ENCODE measurements around the gene ZNF541.
A peak's percentile ranks its signal among the peaks of the same experiment; 100 is the strongest.

The ZNF541 gene, protein sequence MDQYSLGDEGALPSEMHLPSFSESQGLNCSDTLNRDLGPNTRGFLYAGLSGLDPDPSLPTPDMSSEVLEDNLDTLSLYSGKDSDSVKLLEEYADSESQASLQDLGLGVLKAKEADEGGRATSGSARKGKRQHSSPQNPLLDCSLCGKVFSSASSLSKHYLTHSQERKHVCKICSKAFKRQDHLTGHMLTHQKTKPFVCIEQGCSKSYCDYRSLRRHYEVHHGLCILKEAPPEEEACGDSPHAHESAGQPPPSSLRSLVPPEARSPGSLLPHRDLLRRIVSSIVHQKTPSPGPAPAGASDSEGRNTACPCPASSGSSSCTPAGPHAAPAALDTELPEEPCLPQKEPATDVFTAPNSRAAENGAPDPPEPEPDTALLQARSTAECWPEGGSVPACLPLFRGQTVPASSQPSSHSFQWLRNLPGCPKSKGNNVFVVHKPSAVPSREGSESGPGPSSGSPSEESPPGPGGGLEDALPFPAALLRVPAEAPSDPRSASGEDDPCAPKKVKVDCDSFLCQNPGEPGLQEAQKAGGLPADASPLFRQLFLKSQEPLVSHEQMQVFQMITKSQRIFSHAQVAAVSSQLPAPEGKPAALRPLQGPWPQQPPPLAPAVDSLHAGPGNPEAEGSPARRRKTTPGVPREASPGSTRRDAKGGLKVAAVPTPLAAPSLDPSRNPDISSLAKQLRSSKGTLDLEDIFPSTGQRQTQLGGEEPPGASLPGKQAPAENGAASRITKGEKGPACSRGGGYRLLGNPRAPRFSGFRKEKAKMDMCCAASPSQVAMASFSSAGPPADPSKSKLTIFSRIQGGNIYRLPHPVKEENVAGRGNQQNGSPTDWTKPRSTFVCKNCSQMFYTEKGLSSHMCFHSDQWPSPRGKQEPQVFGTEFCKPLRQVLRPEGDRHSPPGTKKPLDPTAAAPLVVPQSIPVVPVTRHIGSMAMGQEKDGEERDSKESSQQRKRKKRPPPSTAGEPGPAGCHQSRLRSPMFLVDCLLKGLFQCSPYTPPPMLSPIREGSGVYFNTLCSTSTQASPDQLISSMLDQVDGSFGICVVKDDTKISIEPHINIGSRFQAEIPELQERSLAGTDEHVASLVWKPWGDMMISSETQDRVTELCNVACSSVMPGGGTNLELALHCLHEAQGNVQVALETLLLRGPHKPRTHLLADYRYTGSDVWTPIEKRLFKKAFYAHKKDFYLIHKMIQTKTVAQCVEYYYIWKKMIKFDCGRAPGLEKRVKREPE (N-terminal part only)

DNA sequence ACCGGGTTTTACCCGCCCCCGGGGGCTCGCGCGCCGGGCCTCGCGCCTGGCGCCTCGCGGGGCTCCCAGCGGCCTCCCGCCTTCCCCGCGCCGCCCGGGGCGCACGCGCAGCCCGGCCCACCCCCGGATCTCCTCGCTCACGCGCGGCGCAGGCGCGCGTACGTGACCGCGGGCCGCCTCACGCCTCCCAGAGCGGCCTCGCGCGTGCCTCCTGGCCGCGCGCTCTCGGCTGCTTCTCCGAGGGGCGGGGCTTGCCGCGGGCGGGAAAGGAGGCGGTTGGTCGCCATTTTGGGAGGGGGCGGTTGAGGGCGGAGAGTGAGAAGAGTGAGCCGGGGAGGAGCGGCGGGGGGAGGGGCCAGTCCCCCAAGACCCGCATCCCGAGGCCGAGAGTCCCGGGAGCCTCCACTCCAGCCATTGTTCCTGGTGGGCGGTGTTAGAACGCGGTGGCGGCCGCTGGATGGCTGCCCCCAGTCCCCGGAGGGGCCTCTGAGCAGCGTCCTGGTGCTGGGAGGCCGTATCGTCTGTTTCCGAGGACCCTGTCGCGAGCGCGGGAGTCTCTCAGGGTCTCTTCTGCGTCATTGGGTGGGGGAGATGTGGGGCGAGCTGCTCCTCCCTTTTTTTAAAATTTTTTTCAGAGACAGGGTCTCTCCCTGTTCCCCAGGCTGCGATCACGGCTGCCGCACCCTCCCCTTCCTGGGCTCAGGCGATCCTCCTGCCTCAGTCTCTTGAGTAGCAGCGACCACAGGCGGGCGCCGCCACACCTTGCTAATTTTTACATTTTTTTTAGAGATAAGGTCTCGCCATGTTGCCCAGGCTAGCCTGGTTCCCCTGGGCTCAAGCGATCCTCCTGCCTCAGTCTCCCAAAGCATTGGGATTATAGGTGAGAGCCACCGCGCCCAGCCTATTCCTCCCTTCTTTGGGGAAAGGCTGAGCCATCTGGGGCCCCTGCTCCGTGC is at the start of gene ZNF541:
TSS of gene ZNF541 (minus strand) at position 78 of the 956 bp plus-strand sequence. CDS start 17,292 bp downstream, outside the sequence.
- DNase-seq (ENCODE audit: insufficient read length, low spot score) (no peak), FAIRE-seq (no peak)

DNA sequence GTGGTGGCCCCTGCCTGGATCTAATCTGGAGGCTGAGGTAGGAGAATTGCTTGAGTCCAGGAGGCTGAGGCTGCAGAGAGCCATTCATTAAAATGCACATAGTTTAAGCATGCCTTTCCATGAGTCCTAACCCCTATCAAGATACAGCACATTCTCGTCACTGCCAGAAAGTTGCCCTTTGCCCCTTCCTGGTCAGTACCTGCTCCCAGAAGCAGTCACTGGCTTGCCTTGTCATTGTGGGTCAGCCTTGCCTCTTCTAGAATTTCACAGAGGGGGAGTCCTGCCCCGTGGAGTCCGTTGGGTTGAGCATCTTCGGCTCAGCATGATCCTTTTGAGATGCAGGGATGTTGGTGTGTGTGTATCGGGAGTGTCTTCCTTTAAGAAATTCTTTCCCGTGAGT is 46.8 kb upstream of the ZNF541 start:
- no peak for FAIRE-seq
- no peak for DNase-seq (ENCODE audit: insufficient read length, low spot score)

DNA sequence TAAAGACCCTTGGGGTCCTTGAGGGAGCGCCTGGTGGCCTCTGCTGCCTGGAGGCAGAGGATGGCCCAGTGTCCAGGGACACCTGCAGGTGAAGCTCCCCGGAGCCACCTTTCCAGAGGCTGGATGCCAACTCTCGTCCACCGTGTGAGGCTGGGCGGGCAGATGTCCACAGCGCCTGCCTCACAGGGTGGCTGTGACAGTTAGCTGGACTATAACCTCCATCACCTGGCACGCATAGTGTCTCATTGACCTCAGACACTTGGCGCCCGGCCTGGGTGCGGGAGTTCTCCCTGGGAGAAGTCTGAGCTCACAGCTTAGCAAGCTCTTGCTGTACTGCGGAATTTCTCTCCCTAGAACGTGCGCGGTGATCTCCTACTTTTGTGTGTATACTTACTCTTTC is 45.8 kb upstream of the ZNF541 start:
- no peak for FAIRE-seq
- no peak for DNase-seq (ENCODE audit: insufficient read length, low spot score)

DNA sequence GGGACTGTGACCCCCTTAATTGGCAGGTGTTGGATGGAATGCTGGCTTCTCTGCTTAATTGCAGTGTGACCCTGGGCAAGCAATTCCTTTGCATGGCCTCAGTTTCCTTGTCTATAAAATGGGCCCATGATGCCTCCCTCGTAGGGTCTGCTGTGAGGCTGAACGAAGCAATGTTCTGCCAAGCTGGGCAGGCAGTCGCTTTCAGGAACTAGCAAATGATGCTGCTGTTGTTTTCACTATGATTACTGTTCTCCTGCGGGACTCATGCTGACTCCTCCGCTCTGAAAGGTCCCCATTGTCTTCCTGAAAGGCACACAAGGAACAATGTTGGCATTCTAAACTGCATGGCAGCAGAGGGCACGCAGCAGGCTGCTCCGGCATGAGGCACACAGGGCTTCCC is 42.8 kb upstream of the ZNF541 start:
- FAIRE-seq (no peak), DNase-seq (ENCODE audit: insufficient read length, low spot score) (no peak)

DNA sequence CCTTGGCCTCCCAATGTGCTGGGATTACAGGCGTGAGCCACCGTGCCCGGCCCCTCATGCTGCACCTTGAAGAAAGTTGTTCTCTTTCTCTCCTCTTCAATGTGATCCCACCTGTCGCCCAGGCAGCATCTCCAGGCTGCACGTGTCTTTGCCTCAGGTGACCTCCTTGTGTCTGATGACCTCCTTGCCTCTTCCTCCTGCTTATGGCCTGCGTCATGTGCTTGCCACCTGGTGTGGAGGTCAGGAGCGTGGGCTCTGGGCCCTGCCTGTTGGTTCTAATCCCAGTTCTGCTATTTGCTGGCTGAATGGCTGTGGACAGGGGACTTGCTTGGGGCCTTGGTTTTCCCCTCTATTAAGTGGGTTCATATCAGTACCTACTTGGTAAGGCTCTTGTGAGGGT is 42.3 kb upstream of the ZNF541 start:
- no peak for FAIRE-seq
- DNase-seq (ENCODE audit: insufficient read length, low spot score), result no peak

DNA sequence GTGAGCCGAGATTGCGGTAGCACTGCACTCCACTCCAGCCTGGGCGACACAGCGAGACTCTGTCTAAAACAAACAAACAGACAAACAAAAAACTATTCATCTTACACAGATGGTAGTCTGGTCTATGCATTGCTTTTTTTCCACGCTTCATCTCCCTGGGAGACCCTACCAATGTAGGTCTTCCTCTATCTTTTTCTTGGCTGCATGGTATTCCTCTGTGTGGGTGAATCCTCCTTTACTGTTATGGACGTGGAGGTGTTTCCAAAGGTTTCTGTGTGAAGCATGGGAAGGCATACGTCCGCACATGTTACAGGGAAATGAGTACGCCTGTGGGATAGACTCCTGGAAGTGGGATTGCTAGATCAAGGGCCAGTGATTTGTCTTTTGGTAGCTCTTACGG is 41.6 kb upstream of the ZNF541 start:
- no peak for DNase-seq (ENCODE audit: insufficient read length, low spot score)
- no peak for FAIRE-seq

DNA sequence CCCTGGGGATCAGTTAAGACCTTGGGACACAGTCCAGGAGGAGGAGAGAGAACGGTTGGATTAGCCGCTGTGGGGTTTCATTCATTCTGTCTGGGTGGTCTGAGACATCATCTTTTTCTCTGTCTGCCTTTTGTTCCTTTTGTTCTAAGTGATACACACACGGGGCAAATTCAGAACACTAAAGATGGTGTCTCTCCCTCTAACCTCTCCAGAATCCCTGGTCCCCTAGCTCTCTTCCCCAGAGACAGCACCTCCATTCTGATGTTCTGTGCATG is 41.0 kb upstream of the ZNF541 start:
- FAIRE-seq (no peak), DNase-seq (ENCODE audit: insufficient read length, low spot score) (no peak)

DNA sequence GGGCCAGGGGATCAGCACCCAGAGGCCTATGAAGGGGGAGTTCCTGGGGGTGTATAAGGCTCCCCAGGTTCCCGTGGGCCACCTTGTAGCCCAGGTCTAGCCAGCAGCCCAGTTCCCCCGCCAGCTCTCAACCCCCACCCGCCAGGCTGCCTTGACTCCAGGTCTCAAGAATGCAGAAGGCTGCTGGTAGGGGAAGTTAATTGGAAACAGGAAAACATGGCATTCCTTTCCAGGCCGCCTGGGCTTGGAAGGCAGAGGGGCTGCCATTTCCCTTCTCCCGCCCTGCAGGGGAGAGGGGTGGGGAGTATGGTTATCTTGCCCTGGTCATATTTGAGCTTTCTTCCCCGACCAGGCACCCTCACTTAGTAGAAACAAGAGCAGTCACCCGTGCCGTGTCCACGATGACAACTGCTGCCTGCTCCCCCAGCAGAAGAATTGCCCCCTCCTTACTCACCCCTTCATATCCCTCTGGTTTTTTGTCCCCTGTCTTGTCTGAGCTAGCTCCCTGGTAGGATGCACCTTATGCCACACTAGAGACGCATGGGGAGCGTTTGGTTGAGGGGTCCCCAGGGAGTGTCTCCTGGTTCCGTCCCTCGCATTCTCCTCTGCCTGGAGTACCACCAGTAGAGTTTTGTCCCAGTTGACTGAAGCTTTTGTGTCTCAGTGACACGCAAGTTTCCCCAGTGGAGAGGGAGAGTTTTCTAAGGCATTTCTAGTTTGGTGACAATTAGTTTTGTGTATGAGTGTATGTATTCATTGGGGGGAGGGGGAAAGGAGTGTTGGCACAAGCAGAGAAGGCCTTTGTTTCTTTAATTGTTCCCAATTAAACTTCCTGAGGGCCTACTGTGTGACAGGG is 40.4 kb upstream of the ZNF541 start:
- no peak for FAIRE-seq
- no peak for DNase-seq (ENCODE audit: insufficient read length, low spot score)

DNA sequence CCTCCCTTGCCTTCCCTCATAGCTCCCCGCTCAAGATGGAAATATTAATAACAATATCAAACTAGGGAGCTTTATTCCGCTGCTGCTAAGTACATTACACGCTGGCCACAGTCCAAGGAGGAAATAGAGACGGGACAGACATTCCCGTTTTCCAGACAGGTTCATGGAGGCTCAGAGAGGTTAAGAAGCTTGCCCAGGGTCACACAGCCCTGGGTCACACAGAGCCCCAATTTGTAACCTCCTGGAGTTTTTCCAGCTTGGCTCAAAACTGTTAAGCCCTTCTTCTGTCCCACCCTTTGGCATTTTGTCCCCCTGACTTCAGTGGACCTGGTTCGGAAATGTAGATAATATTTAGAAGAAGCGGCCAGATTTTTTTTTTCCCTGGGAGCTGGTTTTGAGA is 38.0 kb upstream of the ZNF541 start:
- DNase-seq (ENCODE audit: insufficient read length, low spot score), result no peak
- no peak for FAIRE-seq

DNA sequence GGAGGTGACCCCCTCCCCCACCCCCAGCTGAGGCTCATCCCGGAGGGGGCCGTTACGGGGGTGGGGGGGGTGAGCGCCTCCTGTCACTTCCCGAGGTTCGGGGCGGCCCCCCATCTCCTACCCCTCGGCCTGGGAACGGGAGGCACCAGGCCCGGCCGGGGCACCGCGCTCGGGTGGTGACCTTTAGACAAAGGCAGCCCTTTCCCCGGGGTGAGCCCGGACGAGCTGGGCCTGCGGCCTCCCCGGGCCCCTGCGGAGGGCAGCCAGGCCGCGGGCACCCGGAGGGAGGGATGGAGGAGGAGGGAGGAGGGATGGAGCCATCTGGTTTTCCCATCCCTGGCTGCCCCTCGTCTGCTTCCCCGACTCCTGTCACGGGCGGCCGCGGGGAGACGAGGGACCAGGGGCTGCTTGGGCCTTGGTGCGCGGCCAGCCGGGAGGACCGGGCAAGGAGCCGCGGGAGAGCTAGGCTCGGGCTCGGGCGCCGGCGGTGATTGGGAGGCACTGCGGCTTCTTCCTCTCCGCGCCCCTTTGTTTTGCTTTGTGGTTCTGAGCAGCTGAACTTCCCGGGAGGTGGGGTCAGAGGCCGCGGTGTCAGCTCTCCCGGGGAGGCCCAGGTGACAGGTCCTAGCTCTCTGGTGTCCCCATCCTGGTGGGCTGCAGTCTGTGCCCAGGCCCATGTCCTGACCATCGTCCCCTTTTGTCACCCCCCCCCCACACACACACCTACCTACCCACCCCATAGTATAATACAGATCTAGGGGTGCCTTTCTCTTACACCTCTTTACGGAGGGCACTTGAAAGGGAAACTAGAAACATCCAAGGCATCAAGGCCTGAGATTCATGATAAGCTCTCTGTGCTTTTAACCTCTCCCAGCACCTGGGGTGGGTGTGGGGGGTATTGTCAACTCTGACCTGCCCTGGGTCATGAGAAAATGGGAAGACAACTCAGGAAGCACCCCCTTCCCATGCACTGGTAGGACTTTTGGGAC is 37.3 kb upstream of the ZNF541 start:
- no peak for DNase-seq (ENCODE audit: insufficient read length, low spot score)
- no peak for FAIRE-seq

DNA sequence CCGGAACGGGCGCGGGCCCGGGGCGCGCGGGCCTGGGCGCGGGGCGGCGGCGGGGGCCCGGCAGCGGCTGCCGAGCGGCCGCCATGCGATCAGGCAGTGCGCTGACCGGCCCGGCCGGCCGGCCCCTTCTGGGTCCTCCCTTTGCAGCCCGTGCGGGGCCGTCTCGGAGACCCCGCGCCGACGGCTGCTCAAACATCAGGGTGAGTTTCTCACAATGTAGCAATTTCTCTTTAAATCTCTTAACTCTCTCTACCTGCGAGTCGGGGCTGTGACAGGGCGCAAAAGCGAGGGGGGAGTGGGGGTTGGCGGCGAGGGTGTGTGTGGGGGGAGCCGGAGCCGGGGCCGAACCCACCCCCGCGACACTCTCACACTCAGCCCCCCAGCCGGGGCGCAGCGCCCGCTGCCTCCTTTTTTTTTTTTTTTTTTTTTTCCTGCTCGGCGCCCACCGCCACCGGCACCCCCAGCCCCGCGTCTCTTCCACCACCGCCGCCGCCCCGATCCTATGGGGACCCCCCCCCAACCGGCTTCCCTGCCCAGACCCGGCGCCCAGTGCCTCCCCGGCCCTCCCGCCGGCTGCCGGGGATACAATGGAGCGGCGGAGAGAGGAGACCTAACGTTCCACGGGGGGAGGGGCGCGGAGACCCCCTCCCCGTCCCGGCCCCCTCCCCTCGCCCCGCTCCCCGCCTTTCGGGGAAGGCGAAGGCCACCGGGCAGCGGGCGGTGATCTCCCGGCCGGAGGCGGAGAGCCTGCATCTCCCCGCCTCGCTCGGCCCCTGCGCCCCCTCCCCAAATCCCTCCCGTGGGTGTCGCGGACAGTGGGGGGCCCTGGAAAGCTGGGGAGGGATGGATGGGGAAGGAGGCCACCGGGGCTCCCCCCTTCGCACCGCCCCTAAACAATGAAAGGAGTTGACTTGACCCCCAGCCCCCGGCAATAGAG is 36.3 kb upstream of the ZNF541 start, which contains the start of gene BICRA:
TSS of gene BICRA (plus strand) at position 166 of the 937 bp plus-strand sequence. CDS start 64,441 bp downstream, outside the sequence.
- peak; percentile 87 for DNase-seq (ENCODE audit: insufficient read length, low spot score)

DNA sequence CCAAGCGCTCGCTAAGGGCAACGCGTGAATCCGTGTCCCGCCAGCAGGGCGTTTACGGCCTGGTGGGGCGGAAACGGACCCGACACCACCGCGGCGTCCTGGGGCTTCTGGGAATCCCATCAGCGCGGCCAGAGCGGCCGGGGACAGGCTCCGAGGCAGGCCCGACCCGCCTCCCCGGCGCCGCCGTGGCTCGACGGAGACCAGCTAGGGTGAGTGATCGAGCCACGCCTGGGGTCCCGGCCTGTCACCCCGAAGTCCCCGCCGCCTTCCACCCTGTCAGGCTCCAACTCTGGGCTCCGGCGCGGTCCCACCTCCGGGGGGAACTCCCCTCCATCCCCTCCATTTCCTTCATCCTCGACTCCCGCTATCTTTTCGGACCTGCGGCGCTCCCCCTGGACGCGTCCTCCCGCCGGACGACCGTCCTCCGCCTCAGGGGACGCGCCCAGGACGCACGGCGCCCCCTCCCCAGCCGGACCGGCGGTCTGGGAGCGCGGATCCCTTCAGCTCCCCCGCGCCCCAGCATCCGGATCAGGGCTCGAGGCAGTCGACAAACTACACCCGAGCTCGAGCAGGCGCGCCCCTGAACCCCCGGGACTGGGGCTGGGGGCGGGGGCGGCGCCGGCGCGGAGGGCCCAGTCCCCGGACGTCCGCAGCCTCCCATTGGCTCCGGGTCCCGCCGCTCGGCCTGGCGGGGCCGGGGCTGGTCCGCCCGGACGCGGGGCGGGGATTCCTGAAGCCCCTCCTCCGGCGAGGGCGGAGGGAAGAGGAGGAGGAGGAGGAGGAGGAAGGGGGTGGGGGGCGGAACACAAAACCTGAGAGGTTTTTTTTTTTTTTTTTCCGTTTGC is 35.3 kb upstream of the ZNF541 start:
- peak; percentile 46 for FAIRE-seq
- DNase-seq (ENCODE audit: insufficient read length, low spot score), result peak; percentile 93

More for the DNA sequence above, 36.3 kb upstream of the ZNF541 start, which contains the start of gene BICRA:
- FAIRE-seq, result no peak

DNA sequence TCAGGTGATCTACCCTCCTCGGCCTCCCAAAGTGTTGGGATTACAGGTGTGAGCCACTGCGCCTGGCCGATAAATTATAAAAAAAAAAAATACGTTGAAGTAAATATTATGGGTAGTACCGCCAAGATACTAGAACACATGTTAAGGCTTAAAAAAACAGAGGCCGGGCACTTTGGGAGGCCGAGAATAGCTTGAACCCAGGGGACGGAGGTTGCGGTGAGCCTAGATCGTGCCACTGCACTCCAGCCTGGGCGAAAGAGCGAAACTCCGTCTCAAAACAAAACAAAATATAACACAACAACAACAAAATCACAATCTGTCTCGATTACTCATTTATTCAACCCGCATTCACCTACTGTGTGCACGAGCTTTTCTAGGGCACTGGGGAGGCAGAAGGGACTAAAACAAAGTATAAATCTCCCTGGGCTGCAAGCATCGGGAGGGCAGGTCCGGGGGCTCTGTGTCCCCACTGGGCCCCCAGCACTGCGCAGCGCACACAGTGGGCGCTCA is 34.7 kb upstream of the ZNF541 start:
- FAIRE-seq, result no peak
- no peak for DNase-seq (ENCODE audit: insufficient read length, low spot score)

DNA sequence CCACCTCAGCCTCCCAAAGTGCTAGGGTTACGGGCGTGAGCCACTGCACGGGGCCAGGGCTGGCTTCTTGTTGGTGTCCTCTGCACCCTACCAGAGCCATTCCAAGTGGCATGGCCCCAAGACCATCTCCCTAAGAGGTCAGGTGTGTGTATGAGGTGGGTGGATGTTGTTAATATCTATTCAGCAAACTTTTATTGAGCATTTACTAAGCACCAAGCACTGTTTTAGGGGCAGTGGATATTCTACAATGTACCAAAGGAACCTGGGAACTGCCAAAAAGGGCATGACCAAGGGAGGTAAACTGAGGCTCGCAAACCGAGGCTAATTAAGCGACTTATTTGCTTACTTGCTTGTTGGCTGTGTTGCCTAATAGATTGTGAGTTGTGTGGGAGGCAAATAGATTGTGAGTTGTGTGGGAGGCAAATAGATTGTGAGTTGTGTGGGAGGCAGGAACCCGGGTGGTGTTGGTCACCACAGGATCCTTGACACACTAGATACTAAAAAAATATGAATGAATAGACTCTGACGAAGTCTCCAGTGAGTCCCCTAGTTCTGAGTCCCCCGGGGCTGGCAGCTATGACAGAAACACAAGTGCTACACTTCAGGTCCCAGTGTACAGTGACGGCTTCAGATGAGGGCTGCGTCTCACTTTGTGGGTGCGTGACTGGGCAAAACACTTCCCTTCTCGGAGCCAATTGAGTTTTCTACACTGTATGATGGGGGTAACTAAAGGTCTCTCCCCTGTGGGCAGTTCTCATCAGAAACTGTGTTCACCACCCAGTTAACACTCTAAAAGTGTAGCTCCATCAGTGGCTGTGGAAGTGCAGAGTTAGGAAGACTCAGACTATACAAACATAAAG is 31.0 kb upstream of the ZNF541 start:
- no peak for FAIRE-seq
- no peak for DNase-seq (ENCODE audit: insufficient read length, low spot score)

Data from HTR-8/SVneo (cell line).